Hepatocyte (in vitro differentiated cells): ENCODE measurements around the gene RARG.

Experiments
- CTCF ChIP-seq: fragments of 200-600 bp; sonication (generic); IDR thresholded peaks from 2 replicates; pipeline ENCODE4 v1.5.1; 2016; ENCODE audit warnings: antibody characterized with exemption, mild to moderate bottlenecking; ENCODE audit not compliant: poor library complexity
- EZH2phosphoT487 ChIP-seq: fragments of 200-600 bp; sonication (generic); IDR thresholded peaks from one replicate; pipeline ENCODE4 v1.6.1; 2018; ENCODE audit warnings: antibody characterized with exemption, mild to moderate bottlenecking, low read depth, moderate library complexity; ENCODE audit not compliant: unreplicated experiment, severe bottlenecking

- TF ChIP-seq CTCF (no peak), EZH2phosphoT487 (no peak)
These were observed 4.2 kb downstream of the RARG start for GRCh38 chr12:53227836-53228235.
